OCI-M2 (cell line): ENCODE data around the gene SH2B2.

Source experiments
- DNase-seq: peaks from one replicate; lab custom pipeline; 2025; ENCODE audit not compliant: unreplicated experiment; lab: John Stamatoyannopoulos, UW

The SH2B2 gene

GRCh38 chr7:102286237-102287110 lies at the start of gene SH2B2:
Gene SH2B2, plus strand, starts transcription at chr7:102286868. Its CDS starts 13,683 bp downstream, at chr7:102300551.
- no peak for DNase-seq

GRCh38 chr7:102239206-102239820 lies 47.4 kb upstream of the SH2B2 start:
- no peak for DNase-seq

DNA sequence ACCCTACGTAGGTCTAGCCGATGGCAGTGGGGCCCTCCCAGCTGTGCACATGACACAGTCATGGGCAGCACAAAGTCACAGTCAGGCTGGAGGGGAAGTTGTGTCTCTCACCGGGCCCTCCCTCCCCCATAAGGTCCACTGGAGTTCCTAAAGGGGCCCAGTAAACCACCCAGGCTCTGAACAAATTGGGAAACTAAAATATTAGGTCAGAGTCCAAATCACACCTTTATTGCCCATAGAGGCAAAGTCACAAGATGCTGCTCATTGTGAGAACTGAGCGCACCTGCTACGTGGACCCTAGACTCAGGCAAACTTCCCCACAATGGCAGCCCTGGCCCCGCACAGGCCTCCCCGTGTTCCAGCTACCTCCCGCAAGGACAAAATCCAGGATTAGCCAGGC lies 45.2 kb upstream of the SH2B2 start:
- DNase-seq = no peak

DNA sequence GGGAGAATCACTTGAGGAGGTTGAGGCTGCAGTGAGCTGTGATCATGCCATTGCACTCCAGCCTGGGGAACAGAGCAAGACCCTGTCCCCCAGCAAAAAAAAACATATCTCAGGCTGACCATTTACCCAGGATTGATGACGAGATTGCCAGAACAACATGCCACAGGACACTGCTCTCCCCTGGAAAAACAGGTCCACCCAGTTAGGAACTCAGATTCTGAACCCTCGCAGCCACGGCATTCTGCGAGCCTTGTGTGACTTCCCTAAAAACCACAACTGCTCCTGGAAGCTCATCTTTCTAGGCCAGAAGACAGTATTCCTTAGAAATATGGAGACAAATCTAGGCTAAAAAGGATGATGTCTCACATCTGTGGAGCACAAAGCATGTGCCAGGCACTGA lies 42.1 kb upstream of the SH2B2 start:
- no peak for DNase-seq

DNA sequence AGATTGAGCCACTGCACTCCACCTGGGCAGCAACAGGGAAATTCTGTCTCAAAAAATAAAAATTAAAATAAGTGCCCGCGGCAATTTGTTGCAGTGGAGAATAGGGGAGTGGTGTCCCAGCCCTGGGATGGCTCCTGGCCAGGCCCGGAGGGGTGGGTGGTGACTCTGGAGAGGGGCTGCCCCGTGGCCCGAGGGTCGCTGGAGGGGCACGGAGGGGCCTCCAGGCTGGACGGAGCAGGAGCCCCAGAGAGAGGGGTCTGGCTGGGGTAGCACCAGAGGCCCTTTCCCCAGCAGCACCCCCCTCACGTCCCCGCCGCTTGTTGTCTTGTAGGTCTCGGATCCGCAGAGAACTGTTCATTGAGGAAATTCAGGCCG lies 38.6 kb upstream of the SH2B2 start:
- no peak for DNase-seq

- DNase-seq = no peak
Measured at GRCh38 chr7:102248456-102249395, 37.9 kb upstream of the SH2B2 start.

GRCh38 chr7:102251531-102252365 lies 34.9 kb upstream of the SH2B2 start:
- DNase-seq = no peak

- no peak for DNase-seq
Measured at GRCh38 chr7:102252366-102252982, 34.2 kb upstream of the SH2B2 start.

- no peak for DNase-seq
Measured at GRCh38 chr7:102253066-102253972, 33.3 kb upstream of the SH2B2 start.

DNA sequence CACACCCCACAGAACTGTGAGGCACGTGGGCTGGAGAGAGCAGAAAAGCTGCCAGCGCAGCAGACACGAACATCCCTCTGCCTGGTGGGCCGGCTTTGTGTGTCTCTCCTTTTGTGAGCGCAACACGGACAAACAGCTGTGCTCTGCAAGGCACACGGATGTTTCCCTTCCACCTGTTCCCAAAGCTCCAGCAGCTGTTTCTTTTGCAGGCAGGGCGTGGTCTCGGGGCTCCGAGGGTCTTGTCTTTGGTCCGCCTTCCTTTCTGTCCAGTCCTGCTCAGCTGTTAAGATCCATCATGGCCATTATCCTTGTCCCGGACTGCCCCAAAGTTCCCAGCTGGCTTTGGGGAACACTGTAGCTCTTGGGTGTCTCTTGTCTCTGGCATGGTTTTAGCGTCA lies 32.7 kb upstream of the SH2B2 start:
- no peak for DNase-seq

DNA sequence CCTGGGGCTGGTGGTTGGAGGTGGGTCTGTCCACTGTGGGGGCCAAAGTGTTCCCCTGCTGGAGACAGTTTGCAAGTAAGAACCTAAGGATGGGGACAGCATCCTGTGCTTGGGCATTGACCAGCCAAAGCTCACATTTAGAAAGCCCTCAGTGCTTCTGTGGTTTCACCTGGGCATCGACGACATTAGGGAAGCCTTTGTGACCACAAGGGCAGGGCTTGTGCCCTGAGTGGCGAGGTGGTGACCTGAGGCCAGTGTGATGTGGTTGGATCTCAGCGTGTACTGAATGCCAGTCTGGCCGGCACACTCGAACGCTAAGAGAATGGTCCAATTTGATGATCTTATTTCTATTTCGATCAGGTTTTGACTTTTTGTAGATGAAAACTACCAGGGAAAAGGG lies 32.1 kb upstream of the SH2B2 start:
- DNase-seq = no peak

DNA sequence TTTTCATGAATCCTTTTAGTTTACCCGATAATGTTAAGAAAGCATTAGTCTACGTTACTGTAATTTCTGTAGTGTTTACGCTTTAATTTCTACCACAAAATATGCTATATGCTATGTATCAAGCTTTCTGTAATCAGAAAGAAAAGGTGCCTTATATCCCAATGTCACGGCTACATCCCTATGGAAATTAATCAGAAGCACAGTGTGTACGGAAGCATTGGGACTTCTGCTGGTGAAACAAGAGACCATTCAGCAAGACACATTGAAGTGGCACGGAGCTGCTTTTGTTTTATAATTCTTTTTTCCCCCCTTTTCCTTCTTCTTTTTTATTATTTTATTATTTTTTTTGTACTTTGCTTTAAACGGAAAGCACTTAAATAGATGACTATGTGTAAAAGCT lies 31.2 kb upstream of the SH2B2 start:
- DNase-seq = no peak

DNA sequence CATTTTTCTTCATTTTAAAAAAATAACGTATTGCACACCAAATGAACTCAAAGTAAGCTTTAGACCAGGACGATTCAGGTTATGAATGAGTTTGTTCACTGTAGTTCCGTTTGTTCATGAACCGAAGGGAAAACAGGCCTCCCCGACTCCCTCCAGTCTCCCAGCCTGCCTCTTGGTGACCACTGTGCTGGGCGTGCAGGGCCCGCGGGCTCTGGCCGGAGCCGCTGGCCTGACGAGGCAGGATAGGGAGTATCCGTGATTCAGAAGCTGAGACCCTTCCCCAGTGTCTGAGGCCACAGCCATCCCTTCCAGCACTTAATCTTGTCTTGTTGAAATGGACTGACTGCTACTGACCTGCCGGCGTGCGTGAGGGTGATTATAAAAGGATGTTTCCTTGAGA lies 30.8 kb upstream of the SH2B2 start:
- DNase-seq = no peak

DNA sequence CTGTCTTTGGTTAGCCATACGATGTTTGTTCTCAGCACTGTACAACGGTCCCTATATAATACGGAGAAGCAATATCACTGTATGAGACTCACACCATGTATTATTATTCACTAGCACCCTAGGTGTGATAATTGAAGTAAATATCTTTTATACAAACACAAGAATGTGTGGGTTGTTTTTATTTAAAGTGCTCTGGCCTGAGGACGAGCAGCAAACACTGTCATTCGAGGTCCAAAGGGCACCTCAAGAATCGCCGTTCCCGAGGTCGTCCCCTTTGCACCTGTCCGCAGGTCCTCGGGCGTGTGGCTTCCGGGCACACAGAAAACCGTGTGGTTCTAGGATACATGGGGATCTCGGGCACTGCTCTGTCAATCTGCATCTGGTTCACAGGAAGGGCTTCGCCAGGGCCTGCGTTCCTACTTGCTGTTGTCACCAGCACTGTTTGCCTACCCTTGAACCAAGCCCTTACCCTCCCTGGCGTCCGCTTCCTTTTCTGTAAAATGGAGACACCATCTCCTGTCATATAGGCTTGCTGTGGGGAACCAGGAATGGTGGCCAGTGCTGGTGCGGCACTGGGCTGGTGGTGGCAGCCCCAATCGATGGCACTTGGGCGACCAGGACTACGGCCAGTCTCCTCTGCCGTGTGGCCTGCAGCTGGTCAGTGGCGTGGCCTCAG lies 28.5 kb upstream of the SH2B2 start:
- no peak for DNase-seq

- no peak for DNase-seq
Measured at GRCh38 chr7:102258749-102259107, 27.9 kb upstream of the SH2B2 start.

GRCh38 chr7:102260856-102261255 lies 25.8 kb upstream of the SH2B2 start:
- DNase-seq = no peak

GRCh38 chr7:102261451-102261850 lies 25.2 kb upstream of the SH2B2 start:
- no peak for DNase-seq

DNA sequence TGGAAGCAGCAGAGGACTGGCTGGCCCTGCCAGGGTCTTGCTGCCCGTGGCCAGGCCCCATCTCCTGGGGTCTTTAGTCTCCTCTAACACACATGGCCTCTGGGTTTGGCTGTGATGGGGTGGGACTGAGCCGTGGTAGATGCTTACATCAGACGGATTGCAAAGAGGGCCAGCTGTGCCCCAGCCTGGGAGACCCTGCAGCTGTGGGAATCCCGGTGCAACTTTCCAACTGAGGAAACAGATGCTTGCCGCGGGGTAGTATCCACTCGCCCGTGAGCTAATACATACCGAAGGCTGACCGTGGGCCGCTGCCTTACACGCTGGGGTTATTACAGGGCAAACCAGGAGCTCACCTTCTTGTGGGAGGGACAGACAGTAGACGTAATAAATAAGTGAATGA lies 24.1 kb upstream of the SH2B2 start:
- no peak for DNase-seq
